HG03045 (cell line): ENCODE data around the gene GALNT10.

ENCODE experiments used
- ATAC-seq: cut with Tn5 transposase; IDR thresholded peaks from one replicate; pipeline ENCODE4 v1.9.1; 2021; ENCODE audit warnings: mild to moderate bottlenecking, moderate library complexity; ENCODE audit not compliant: unreplicated experiment

Gene GALNT10

DNA sequence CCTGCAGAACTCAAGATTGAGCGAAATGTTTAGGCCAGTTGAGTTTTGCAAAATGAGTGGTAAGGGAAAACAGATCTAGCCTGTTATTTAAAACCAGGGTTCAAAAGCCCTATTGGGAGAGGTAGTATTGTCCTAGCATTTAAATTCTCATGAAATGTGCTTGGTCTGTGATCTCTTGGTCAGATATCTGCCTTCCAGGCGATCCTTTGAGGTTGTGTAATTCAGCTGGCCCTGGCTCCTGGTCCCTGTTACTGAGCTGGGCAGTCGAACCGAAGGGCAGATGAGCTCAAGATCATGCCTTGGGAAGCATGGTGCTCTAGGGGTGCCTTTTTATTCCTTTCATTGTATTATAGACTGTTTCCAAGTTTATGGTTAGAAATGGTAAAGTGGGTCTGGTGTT is 269.6 kb downstream of the GALNT10 start:
- no peak for ATAC-seq

DNA sequence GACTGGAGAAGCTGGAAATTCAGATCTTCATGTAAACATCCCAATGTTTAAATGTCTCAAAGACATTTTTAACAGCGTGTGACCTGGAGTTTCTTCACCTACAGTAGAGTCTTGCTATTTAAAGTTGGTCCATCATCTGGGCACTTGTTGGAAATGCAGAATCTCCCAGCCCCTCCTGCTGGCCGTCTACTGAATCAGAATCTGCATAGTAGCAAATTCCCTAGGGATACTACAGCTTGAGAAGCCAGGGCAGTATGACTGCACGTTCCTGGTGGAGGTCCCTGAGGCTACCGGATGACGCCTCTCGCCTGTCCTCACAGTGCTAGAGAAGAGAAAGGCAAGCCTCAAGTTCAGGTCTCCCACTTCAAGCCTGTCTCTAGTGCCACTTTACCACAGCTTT is 271.0 kb downstream of the GALNT10 start:
- no peak for ATAC-seq

DNA sequence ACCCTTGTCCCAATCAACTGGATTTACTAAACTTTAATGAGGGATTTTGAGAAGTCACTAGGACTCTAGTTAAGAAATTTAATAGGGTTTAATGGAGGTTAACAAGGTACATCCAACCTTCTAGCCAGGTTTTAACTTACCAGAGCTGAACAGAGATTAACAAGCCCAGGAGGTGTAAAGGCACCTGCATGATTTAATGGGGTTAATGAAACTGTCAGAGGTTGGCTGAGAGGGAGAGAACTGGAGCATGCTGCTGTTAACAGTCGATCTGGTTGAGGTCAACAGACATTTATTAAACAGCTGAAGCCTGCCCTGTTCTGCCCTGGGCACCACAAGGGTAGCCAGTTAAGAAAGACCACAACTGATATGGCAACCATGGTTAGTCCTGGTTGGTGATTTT is 273.9 kb downstream of the GALNT10 start:
- ATAC-seq, result no peak

DNA sequence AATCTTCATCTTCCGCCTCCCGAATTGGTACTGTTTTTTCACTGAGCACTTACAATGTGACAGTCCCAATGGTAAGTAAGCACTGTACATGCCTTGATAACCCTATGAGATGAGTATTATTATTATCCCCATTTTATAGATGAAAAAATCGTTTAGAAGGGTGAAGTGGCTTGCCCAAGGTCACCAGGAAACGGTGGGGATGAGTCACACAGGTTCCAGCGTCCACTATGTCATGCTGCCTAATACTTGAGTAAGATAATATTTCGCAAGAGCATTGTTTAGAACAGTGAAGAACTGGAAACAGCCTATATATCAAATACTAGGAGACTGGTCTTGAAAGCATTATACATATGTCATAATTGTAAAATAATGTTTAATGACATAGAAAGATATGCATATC is 274.6 kb downstream of the GALNT10 start:
- no peak for ATAC-seq

DNA sequence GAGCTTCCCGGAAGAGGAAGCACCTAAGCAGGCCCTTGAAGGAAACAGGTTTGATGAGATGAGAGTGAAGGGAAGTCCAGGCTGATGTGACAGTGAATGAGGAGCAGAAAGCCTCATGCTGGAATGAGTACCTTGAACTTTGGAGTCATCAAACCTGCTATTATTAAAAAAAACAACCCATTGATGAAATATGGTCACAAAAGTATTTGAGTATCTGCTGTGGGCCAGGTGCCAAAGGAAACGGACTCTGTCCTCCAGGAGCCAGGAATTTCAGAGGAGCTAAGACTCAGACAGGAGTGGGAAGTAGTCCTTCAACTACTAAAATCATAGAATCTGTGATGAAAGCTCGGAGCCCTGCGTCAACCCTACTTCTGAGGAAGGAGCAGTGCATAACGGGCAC is 275.6 kb downstream of the GALNT10 start:
- no peak for ATAC-seq

DNA sequence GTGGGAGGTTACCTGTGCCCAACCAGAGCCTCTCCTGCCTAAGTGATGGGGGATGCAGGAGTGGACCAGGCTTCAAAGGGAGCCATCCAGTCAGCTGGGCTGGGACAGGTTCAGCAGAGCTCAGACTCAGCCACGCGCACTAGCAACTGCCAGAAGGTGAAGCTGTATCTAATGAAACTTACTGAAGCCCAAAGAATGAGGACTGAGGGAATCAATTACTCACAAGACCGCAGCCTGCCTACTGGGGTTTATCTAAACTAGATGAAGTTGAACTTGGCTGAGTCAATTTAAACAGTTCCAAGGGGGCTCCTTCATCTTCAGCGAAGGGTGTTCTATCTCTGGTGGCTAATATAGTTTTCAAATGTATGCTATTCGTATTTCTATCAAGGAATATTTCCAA is 276.1 kb downstream of the GALNT10 start:
- no peak for ATAC-seq

DNA sequence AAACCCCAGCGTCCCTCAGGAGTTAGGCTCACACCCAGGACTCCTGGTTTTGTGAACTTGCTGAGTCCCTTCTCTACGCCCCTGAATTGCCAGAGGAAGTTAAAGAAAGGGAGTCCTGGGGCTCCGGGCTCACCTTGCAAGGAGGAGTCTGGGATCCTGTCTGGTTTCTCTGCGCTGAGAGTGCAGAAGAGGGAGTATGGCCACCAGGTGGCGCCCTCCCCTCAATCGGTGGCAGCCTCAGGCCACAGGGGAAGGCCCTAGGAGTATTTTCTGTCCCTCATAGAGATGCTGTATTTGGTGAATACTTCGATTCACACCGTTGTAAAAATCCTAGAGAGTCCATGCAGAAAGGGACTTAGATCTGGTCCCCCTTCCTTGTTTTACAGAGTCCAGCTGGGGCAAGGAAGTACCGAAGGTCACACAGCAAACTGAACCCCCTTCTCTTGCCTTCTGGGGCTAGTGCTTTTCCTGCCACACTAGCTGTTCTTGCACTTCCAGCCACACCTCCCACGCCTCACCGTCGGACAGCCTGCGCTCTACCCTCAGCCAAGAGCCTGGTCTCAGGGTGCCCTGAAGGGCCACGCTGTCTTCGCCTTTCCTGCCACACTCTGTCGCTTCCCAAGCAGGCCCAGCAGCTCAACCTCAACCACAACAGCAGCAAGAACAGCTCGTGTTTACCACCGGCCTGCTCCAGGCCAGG is 277.3 kb downstream of the GALNT10 start:
- peak; percentile 93 for ATAC-seq

DNA sequence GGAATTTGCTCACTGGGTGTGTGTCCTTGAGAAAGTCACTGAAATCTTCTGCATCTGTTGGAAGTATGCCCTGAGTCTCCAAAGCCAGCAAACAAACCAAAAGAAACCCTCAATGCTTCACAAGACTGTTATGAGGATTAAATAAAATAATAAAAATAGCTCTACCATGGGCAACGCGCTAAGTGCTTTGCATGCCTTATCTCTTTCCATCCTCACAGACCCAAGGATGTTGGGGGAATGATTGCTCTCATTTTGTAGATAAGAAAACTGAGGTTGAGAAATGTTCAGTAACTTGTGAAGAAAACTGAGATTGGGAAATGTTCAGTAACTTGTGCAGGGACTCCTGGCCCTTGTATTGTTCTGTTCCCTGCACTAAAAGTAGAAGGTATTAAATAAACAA is 279.6 kb downstream of the GALNT10 start:
- no peak for ATAC-seq
